Brain microvascular endothelial cell (primary cell): ENCODE data around the gene YJEFN3.

Source experiments
- DNase-seq: peaks from one replicate; pipeline ENCODE4 v3.0.0-alpha.2; 2020
- H3K27ac ChIP-seq: fragments of 250-450 bp; sonication (Bioruptor Pico); 2 replicates; pipeline ENCODE4 v1.5.1; 2020; ENCODE audit warnings: mild to moderate bottlenecking, moderate library complexity
- H3K27me3 ChIP-seq: fragments of 250-450 bp; sonication (Bioruptor Pico); replicated peaks from 2 replicates; pipeline ENCODE4 v1.5.1; 2020; ENCODE audit warnings: mild to moderate bottlenecking
- H3K36me3 ChIP-seq: fragments of 250-450 bp; sonication (Bioruptor Pico); replicated peaks from 2 replicates; pipeline ENCODE4 v1.5.1; 2020; ENCODE audit warnings: mild to moderate bottlenecking
- H3K4me3 ChIP-seq: 2 replicates; pipeline ENCODE4 v1.5.1; 2011; ENCODE audit warnings: low read depth, mild to moderate bottlenecking, control low read depth, low read length, moderate library complexity
- CTCF ChIP-seq: IDR thresholded peaks from 2 replicates; pipeline ENCODE4 v1.5.1; 2011; ENCODE audit warnings: low read depth, mild to moderate bottlenecking, moderate library complexity, low read length, control low read depth, inconsistent platforms; ENCODE audit errors: missing control alignments
- in situ Hi-C: cut with HindIII; loops from 2 replicates; pipeline ENCODE4 v1.10.0; 2017; ENCODE audit warnings: low sequenced_read_pairs, low pct_ligation_motif_present

YJEFN3 gene

DNA sequence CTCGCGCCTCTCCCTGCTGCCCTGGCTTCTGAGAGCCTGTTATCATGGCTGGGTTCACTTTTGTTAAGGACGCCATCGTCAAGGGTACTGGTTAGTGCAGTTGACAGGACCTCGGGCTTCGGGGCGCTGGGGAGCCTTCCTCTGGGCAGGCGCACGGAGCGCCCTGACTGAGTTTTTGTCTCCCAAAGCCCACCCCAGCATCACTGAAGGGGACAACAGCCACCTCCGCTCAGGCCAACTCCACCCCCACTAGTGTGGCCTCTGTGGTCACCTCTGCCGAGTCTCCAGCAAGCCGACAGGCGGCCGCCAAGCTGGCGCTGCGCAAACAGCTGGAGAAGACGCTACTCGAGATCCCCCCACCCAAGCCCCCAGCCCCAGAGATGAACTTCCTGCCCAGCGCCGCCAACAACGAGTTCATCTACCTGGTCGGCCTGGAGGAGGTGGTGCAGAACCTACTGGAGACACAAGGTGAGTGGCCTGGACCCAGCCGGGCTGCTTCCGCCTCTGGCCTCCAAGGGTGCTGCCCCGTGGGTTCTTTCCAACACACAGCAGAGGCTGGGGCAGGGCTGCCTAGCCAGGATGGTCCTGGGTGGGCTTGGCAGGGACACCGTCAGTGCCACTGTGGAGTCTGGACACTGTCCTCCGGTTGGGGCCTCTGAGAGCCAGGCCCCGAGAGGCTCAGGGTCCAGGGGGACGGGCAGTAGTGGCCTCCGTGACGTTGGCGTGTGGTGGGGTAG lies 30.3 kb upstream of the YJEFN3 start:
- DNase-seq: no peak
- peaks cover 75% of the 10 kb centered on the region for H3K36me3 ChIP-seq
- no peak for TF ChIP-seq CTCF
- H3K27me3 ChIP-seq: no peaks in the 10 kb centered on the region
- no peak overlapping the region for H3K27ac ChIP-seq
- no peak overlapping the region for H3K4me3 ChIP-seq
- in situ Hi-C loops: no loop called here

- DNase-seq: no peak
- Histone ChIP-seq H3K36me3 (peaks cover 78% of the 10 kb centered on the region), H3K4me3 (no peak overlapping the region), H3K27me3 (no peaks in the 10 kb centered on the region), H3K27ac (no peak overlapping the region)
- in situ Hi-C loops: no loop called here
- TF ChIP-seq CTCF: no peak
Measured at GRCh38 chr19:19499272-19499995, 29.3 kb upstream of the YJEFN3 start.

GRCh38 chr19:19500975-19501644 lies 27.6 kb upstream of the YJEFN3 start:
- no peak for DNase-seq
- Histone ChIP-seq H3K27me3 (no peaks in the 10 kb centered on the region), H3K27ac (no peak overlapping the region), H3K4me3 (no peak overlapping the region), H3K36me3 (peaks cover 88% of the 10 kb centered on the region)
- TF ChIP-seq CTCF: no peak
- in situ Hi-C loops: no loop called here

GRCh38 chr19:19501798-19502197 lies 26.9 kb upstream of the YJEFN3 start:
- no peak for TF ChIP-seq CTCF
- DNase-seq: no peak

GRCh38 chr19:19502281-19502680 lies 26.4 kb upstream of the YJEFN3 start:
- no peak for DNase-seq
- peaks cover 83% of the 10 kb centered on the region for H3K36me3 ChIP-seq
- no peak for TF ChIP-seq CTCF
- no peaks in the 10 kb centered on the region for H3K27me3 ChIP-seq
- H3K27ac ChIP-seq: no peak overlapping the region
- no peak overlapping the region for H3K4me3 ChIP-seq
- in situ Hi-C loops: no loop called here

More at GRCh38 chr19:19501798-19502197, 26.9 kb upstream of the YJEFN3 start:
- Histone ChIP-seq H3K27me3 (no peaks in the 10 kb centered on the region), H3K36me3 (peaks cover 83% of the 10 kb centered on the region), H3K4me3 (no peak overlapping the region), H3K27ac (no peak overlapping the region)
- in situ Hi-C loops: no loop called here
